ENCODE data around the gene EIF3D. TPM values are rescaled to one million over a fixed set of nuclear protein-coding genes. Genes with fewer than 3 reads are reported as not detected.

Gene EIF3D
- total RNA-seq, 1 experiment from 2014 or later: 224 TPM

GRCh38 chr22:36561291-36561811 is 32.4 kb upstream of the EIF3D start:
- no TSS peak for BruUV-seq (replicated peaks)
- CTCF ChIA-PET: interaction anchor here (0.6 to 1.0 kb wide), 3 partner anchors 9 to 382 kb away, joined by 3 to 8 read pairs (median 3); no protein-coding TSS in a partner anchor

DNA sequence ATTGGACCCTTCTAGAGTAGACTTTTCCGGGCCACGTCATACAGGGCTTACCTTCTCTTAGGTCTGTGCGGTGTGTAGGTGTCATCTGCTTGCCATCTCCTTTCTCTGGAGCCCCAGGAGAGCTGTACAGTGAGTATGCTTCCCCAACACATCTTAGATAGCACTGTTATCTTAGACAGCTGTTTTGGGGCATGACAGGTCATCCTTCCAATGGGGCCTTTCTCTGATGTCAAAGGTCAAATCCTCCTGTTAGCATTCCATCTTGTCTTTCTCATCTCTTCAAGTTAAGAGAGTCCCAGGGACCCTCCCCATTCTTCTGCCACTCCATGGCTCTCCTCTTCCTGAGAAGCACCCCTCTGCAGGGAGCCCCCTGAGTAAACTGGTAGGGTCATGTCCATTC is 31.0 kb upstream of the EIF3D start:
- Mint-ChIP-seq H3K36me3 (ENCODE audit: insufficient read depth, unreplicated experiment) (peaks cover 6% of the 10 kb centered on the region), H3K27me3 (ENCODE audit: unreplicated experiment) (peaks cover 28% of the 10 kb centered on the region), H3K9me3 (ENCODE audit: low read depth, unreplicated experiment) (no peaks in the 10 kb centered on the region), H3K4me3 (ENCODE audit: low read depth, unreplicated experiment) (no peak overlapping the region), H3K4me1 (ENCODE audit: low read depth, unreplicated experiment) (peaks cover 10% of the 10 kb centered on the region), H3K27ac (ENCODE audit: unreplicated experiment) (no peak overlapping the region)
- no peak for DNase-seq
- CTCF ChIA-PET: interaction anchor here (0.7 kb wide), 1 partner anchor 298 kb away, joined by 4 read pairs; no protein-coding TSS in a partner anchor
- no TSS peak for BruUV-seq (replicated peaks)
- no peak for TF ChIP-seq CTCF (IDR thresholded peaks at IDR 0.05; ENCODE audit: unreplicated experiment)
- intact Hi-C loops (cut with micrococcal nuclease; ENCODE audit: unreplicated experiment): no loop called here

More at GRCh38 chr22:36561291-36561811, 32.4 kb upstream of the EIF3D start:
- Mint-ChIP-seq H3K27me3 (ENCODE audit: unreplicated experiment) (peaks cover 39% of the 10 kb centered on the region), H3K36me3 (ENCODE audit: insufficient read depth, unreplicated experiment) (peaks cover 6% of the 10 kb centered on the region), H3K4me1 (ENCODE audit: low read depth, unreplicated experiment) (peaks cover 10% of the 10 kb centered on the region), H3K9me3 (ENCODE audit: low read depth, unreplicated experiment) (no peaks in the 10 kb centered on the region), H3K27ac (ENCODE audit: unreplicated experiment) (no peak overlapping the region), H3K4me3 (ENCODE audit: low read depth, unreplicated experiment) (no peak overlapping the region)
- no peak for DNase-seq
- TF ChIP-seq CTCF (IDR thresholded peaks at IDR 0.05; ENCODE audit: unreplicated experiment): no peak
- intact Hi-C loops (cut with micrococcal nuclease; ENCODE audit: unreplicated experiment): no loop called here

GRCh38 chr22:36554098-36554497 is 25.1 kb upstream of the EIF3D start:
- no peak for TF ChIP-seq CTCF (IDR thresholded peaks at IDR 0.05; ENCODE audit: unreplicated experiment)
- no peaks in the 10 kb centered on the region for H3K36me3 Mint-ChIP-seq (ENCODE audit: insufficient read depth, unreplicated experiment)
- no peak overlapping the region for H3K4me3 Mint-ChIP-seq (ENCODE audit: low read depth, unreplicated experiment)
- H3K4me1 Mint-ChIP-seq (ENCODE audit: low read depth, unreplicated experiment): no peaks in the 10 kb centered on the region
- no peak for DNase-seq
- intact Hi-C loops (cut with micrococcal nuclease; ENCODE audit: unreplicated experiment): no loop called here
- peaks cover 69% of the 10 kb centered on the region for H3K27me3 Mint-ChIP-seq (ENCODE audit: unreplicated experiment)
- H3K9me3 Mint-ChIP-seq (ENCODE audit: low read depth, unreplicated experiment): no peaks in the 10 kb centered on the region
- no TSS peak for BruUV-seq (replicated peaks)
- CTCF ChIA-PET: no interaction called here
- no peak overlapping the region for H3K27ac Mint-ChIP-seq (ENCODE audit: unreplicated experiment)

- no peak for TF ChIP-seq CTCF (IDR thresholded peaks at IDR 0.05; ENCODE audit: unreplicated experiment)
- Mint-ChIP-seq H3K27me3 (ENCODE audit: unreplicated experiment) (peaks cover 84% of the 10 kb centered on the region), H3K4me3 (ENCODE audit: low read depth, unreplicated experiment) (no peak overlapping the region), H3K27ac (ENCODE audit: unreplicated experiment) (no peak overlapping the region), H3K36me3 (ENCODE audit: insufficient read depth, unreplicated experiment) (peaks cover under 1% of the 10 kb centered on the region), H3K9me3 (ENCODE audit: low read depth, unreplicated experiment) (no peaks in the 10 kb centered on the region), H3K4me1 (ENCODE audit: low read depth, unreplicated experiment) (peaks cover 3% of the 10 kb centered on the region)
- CTCF ChIA-PET: interaction anchor here (0.6 kb wide), 2 partner anchors 451 to 1963 kb away, joined by 3 to 5 read pairs; no protein-coding TSS in a partner anchor
- DNase-seq: no peak
- intact Hi-C loops (cut with micrococcal nuclease; ENCODE audit: unreplicated experiment): no loop called here
- no TSS peak for BruUV-seq (replicated peaks)
Measured at GRCh38 chr22:36552289-36552688, 23.3 kb upstream of the EIF3D start.

Data from Calu3 (cell line).